Astrocyte of the spinal cord (primary cell): ENCODE results near the gene GRAP2.
"Not testable (repeated sequence)": the region's sequence is repeated elsewhere in the genome, so short reads cannot be mapped to it uniquely, and the experiment has no call there.

Experiments
- DNase-seq: peaks from one replicate; pipeline ENCODE4 v3.0.0; 2011; ENCODE audit warnings: low read depth, low spot score
- H3K4me3 ChIP-seq: 2 replicates; pipeline ENCODE4 v1.5.1; 2011; ENCODE audit warnings: low read depth, mild to moderate bottlenecking, low read length, moderate library complexity
- in situ Hi-C: cut with HindIII; loops from 2 replicates; pipeline ENCODE4 v1.10.0; 2017; ENCODE audit warnings: low sequenced_read_pairs
- TF ChIP-seq, protein P1 (sequence below): IDR thresholded peaks from 2 replicates; pipeline ENCODE4 v1.5.1; 2012; ENCODE audit warnings: low read depth, mild to moderate bottlenecking, low read length, inconsistent platforms

GRAP2 gene

DNA sequence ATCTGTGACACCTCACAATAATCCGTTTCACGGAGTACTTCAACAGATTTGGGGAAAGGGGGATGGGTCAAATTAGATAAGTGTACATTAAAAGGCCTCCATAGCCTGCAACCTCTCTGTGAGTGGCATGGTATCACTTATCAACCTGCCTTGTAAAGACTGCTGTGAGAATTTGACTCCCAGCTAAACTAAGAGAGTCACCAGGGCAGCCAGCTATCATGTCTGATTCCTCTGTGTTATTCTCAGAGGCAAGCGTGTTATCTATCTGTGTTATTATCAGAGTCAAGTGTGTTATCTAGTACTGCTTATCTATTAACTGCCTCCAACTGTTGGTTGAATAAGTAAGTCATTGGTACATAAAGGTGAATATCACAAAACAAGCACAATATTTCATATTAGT lies 89.8 kb downstream of the GRAP2 start:
- DNase-seq, result no peak
- H3K4me3 ChIP-seq, result no peak overlapping the region
- in situ Hi-C loops, result no loop called here
- TF ChIP-seq, protein P1, sequence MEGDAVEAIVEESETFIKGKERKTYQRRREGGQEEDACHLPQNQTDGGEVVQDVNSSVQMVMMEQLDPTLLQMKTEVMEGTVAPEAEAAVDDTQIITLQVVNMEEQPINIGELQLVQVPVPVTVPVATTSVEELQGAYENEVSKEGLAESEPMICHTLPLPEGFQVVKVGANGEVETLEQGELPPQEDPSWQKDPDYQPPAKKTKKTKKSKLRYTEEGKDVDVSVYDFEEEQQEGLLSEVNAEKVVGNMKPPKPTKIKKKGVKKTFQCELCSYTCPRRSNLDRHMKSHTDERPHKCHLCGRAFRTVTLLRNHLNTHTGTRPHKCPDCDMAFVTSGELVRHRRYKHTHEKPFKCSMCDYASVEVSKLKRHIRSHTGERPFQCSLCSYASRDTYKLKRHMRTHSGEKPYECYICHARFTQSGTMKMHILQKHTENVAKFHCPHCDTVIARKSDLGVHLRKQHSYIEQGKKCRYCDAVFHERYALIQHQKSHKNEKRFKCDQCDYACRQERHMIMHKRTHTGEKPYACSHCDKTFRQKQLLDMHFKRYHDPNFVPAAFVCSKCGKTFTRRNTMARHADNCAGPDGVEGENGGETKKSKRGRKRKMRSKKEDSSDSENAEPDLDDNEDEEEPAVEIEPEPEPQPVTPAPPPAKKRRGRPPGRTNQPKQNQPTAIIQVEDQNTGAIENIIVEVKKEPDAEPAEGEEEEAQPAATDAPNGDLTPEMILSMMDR, result no peak

DNA sequence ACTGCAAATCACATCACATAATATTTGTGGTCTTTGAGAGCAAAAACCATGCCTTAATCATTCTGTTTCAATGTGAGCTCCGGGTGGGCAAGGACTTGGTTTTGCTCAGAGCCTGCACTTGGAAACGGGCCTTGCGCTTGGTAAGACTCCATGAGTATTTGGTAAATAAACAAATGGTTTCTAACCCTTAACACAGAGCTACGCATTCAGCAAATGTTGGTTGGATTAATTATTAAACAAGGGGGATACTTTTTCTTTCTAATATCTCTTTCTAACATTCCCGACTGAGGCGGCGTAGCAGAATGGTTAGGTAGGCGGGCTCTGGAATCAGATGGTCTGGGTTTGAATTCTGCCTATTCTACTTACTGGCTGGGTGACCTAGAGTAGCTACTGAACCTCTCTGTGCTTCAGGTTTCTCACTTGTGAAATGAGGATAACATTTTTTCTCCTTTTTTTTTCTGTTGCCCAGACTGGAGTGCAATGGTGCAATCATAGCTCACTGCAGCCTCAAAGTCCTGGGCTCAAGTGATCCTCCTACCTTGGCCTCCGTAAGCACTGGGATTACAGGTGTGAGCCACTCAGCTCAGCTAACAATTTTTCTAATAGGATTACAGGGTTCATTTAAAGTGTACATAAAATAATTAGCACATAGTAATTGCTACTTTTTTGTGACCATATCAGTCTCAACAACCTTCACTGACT lies 90.4 kb downstream of the GRAP2 start:
- TF ChIP-seq, protein P1, result no peak
- DNase-seq, result no peak
- no peak overlapping the region for H3K4me3 ChIP-seq
- in situ Hi-C loops, result no loop called here

- H3K4me3 ChIP-seq, result no peak overlapping the region
- no peak for DNase-seq
- in situ Hi-C loops, result no loop called here
- TF ChIP-seq, protein P1, result no peak
Observed at GRCh38 chr22:39992088-39992826, 91.4 kb downstream of the GRAP2 start.

DNA sequence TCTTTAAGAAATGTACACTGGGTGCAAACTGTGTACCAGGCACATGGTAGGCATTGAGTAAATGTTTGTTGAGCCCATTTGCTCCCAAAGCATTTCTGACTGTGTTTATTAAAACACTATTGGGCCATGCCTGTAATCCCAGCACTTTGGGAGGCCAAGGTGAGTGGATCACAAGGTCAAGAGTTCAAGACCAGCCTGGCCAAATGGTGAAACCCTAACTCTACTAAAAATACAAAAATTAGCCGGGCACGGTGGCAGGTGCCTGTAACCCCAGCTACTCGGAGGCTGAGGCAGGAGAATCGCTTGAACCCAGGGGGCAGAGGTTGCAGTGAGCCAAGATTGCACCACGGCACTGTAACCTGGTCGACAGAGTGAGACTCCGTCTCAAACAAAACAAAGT lies 92.0 kb downstream of the GRAP2 start:
- in situ Hi-C loops, DNase-seq, H3K4me3 ChIP-seq: not testable (repeated sequence)

DNA sequence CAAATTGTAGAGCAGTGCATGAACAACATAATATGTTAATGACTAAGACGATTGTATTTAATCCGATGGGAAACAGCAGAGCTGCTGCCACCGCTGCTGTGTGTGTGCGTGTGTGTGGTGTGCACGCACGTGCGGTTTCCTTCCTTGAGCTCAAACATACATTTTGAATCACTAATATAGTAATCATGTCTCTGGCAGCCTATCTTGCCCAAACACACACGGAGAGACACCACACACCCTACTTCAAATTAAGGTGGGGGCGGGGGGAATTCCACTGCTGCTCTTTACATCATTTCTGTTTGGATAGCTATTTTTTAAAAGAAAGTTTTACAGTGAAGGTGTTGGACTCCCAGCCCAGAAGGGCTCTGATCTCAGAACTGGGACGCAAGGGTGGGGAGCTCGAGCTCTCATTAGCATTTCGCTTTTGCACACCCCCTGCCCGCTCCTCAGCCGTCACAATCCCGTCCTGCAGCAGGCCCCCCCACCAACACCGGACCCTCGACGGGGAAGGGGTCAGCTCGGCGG lies 93.2 kb downstream of the GRAP2 start:
- H3K4me3 ChIP-seq, result no peak overlapping the region
- TF ChIP-seq, protein P1, result no peak
- no peak for DNase-seq
- in situ Hi-C loops, result no loop called here

- no peak within 1 kb of the TSS for H3K4me3 ChIP-seq
- TF ChIP-seq, protein P1, result no peak
- in situ Hi-C loops, result no loop called here
- no peak for DNase-seq
Observed at GRCh38 chr22:39994566-39995392, 93.9 kb downstream of the GRAP2 start, which contains the start of gene FAM83F. Gene FAM83F, plus strand, starts transcription at chr22:39994954. Its CDS starts 89 bp downstream, at chr22:39995043.
